Esophagus muscularis mucosa (tissue), 4 donors: ENCODE measurements around the gene APLNR. TPM values are rescaled to one million over a fixed set of nuclear protein-coding genes. Genes with fewer than 3 reads are reported as not detected.

ENCODE experiments used
- DNase-seq: peaks from one replicate; pipeline ENCODE4 v3.0.0-alpha.2; 2017; ENCODE audit errors: extremely low spot score
- H3K27ac ChIP-seq, 4 donors: fragments of 200-600 bp; sonication (generic); replicated peaks in 1 of 4; 1 replicate in 3 of 4; 2 replicates in 1 of 4; pipeline ENCODE4 v1.5.1; 2016 to 2019; ENCODE audit warnings: mild to moderate bottlenecking in 1 of 4
- H3K27me3 ChIP-seq, 4 donors: fragments of 200-600 bp; sonication (generic); one replicate each; pipeline versions ENCODE4 v1.5.1 to v1.6.0; 2016 to 2019
- H3K36me3 ChIP-seq, 4 donors: fragments of 200-600 bp; sonication (generic); one replicate each; pipeline ENCODE4 v1.5.1; 2016 to 2019
- H3K4me1 ChIP-seq, 4 donors: fragments of 200-600 bp; sonication (generic); one replicate each; pipeline ENCODE4 v1.5.1; 2016 to 2019
- H3K4me3 ChIP-seq, 4 donors: fragments of 200-600 bp; sonication (generic); 1 replicate in 2 of 4; 2 replicates in 2 of 4; pipeline ENCODE4 v1.5.1; 2016 to 2019; ENCODE audit warnings: mild to moderate bottlenecking in 4 of 4, moderate library complexity in 1 of 4
- H3K9me3 ChIP-seq, 4 donors: fragments of 200-600 bp; sonication (generic); 1 replicate in 3 of 4; 2 replicates in 1 of 4; pipeline ENCODE4 v1.5.1; 2016 to 2019
- EP300 ChIP-seq: sonication (generic); formaldehyde crosslinking; IDR thresholded peaks from one replicate; pipeline ENCODE4 v1.6.1; 2017; ENCODE audit warnings: antibody characterized with exemption
- POLR2A ChIP-seq: fragments of 450-650 bp; IDR thresholded peaks from one replicate; pipeline ENCODE4 v1.6.1; 2017; ENCODE audit warnings: antibody characterized with exemption, moderate library complexity, mild to moderate bottlenecking, low read depth
- POLR2AphosphoS5 ChIP-seq, 2 donors: sonication (generic); formaldehyde crosslinking; IDR thresholded peaks; one replicate each; pipeline ENCODE4 v1.6.1; 2017; ENCODE audit warnings: antibody characterized with exemption in 2 of 2
- WGBS: methylation state at CpG from one replicate; pipeline ENCODE4 v1.1.5; 2018; 5-methylcytosine and 5-hydroxymethylcytosine counted together
- intact Hi-C: fragments of 100-400 bp; cut with DNase I; formaldehyde crosslinking; loops from one replicate; pipeline ENCODE4 v1.15.1; 2023
- total RNA-seq, 4 donors: library from RNA; depleted of rRNA; stranded (reverse); fragments of >200 nt; gene quantifications; one replicate each; pipeline versions ENCODE4 v1.1.0 to v1.2.1, GENCODE V29; 2016
- TF ChIP-seq, protein P1 (sequence below), 3 experiments: fragments of 200-600 bp in 2 of 3; fragments of 450-650 bp in 1 of 3; sonication (generic) in 2 of 3; IDR thresholded peaks; one replicate each; pipeline ENCODE4 v1.5.1; 2017 to 2019; ENCODE audit warnings: antibody characterized with exemption in 3 of 3, mild to moderate bottlenecking in 2 of 3, moderate library complexity in 1 of 3

The APLNR gene
- total RNA-seq, 4 donors from 2014 or later, result 1.7 to 6.3 (median 3.8) TPM

DNA sequence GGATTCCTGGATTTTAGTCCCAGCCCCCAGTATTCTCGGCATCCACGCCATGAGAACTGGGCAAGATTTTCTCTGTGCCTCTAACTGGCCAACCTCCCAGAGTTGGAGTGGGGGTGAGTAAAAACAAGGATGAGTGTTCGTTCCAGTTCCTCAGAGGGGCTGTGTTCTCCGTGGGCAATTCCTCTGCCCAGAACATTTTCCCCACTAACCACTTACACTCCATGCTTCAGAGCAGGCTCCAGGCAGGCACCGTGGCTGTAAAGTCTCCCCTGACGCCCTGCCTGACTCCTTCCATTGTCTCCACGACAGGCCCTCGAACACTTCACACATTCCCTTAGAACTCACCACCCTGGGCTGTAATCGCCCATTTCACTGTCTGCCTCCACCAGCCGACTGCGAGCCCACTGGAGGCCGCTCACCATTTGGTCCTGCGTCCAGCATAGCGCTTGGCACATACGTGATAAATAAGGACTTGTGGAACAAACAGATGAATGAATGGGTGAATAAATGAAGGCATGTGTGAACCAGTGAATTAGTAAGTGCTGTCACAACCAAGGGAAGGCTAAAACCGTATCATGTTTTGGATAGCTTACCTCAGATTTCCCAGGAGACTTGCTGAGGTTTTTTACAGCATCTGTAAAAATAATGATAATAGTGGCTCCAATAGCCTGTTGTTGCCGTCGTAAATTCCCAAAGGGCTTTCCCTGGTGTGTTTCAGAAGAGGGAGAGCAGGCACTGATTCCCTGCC lies 6.1 kb downstream of the APLNR start:
- no peak overlapping the region for H3K4me3 ChIP-seq
- TF ChIP-seq EP300, result no peak
- no peak for TF ChIP-seq POLR2A
- TF ChIP-seq, protein P1, sequence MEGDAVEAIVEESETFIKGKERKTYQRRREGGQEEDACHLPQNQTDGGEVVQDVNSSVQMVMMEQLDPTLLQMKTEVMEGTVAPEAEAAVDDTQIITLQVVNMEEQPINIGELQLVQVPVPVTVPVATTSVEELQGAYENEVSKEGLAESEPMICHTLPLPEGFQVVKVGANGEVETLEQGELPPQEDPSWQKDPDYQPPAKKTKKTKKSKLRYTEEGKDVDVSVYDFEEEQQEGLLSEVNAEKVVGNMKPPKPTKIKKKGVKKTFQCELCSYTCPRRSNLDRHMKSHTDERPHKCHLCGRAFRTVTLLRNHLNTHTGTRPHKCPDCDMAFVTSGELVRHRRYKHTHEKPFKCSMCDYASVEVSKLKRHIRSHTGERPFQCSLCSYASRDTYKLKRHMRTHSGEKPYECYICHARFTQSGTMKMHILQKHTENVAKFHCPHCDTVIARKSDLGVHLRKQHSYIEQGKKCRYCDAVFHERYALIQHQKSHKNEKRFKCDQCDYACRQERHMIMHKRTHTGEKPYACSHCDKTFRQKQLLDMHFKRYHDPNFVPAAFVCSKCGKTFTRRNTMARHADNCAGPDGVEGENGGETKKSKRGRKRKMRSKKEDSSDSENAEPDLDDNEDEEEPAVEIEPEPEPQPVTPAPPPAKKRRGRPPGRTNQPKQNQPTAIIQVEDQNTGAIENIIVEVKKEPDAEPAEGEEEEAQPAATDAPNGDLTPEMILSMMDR (IDR thresholded peaks at IDR 0.05), result no peak
- no peak for TF ChIP-seq POLR2AphosphoS5 (IDR thresholded peaks at IDR 0.05)
- DNase-seq, result no peak
- H3K27me3 ChIP-seq, result peaks cover 0 to 41% (median 2%) of the 10 kb centered on the region in 4 donors
- no peaks in the 10 kb centered on the region for H3K9me3 ChIP-seq
- peaks cover 0 to 7% (median 0%) of the 10 kb centered on the region in 4 donors for H3K4me1 ChIP-seq
- 56% methylated on average over 18 of the region's 18 CpGs for WGBS
- no peaks in the 10 kb centered on the region for H3K36me3 ChIP-seq
- intact Hi-C loops, result loop anchor here (5.0 kb wide), 1 partner anchor 119 kb away; no protein-coding TSS in a partner anchor
- H3K27ac ChIP-seq, result no peak overlapping the region

DNA sequence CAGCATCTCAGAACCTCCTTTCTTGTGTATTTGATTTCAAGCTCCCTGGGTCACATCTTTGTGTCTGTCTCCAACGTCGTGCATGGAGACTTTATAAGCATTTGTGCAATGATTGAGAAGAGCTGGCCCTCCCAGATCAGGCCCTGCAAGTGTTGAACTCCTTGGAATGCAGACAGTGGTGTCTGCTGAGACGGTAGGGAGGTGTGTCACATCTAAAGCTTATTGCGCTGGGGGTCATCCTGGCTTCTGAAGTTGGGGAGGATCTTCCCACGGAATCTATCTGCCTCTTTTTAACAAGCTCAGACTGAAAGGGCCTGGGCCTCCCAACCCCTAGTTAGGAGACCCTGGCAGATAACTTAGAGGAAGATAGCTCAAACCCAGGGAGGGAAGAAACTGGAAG lies 6.7 kb downstream of the APLNR start:
- WGBS, result 45% methylated on average over 5 of the region's 5 CpGs
- DNase-seq, result no peak
- intact Hi-C loops, result loop anchor here (5.0 kb wide), 1 partner anchor 118 kb away; no protein-coding TSS in a partner anchor
- H3K27me3 ChIP-seq, result peaks cover 0 to 40% (median 2%) of the 10 kb centered on the region in 4 donors
- peaks cover 0 to 7% (median 0%) of the 10 kb centered on the region in 4 donors for H3K4me1 ChIP-seq
- H3K27ac ChIP-seq, result no peak overlapping the region
- no peaks in the 10 kb centered on the region for H3K36me3 ChIP-seq
- H3K4me3 ChIP-seq, result no peak overlapping the region
- H3K9me3 ChIP-seq, result no peaks in the 10 kb centered on the region
- TF ChIP-seq POLR2A (no peak), POLR2AphosphoS5 (IDR thresholded peaks at IDR 0.05) (no peak), EP300 (no peak)
- TF ChIP-seq, protein P1 (IDR thresholded peaks at IDR 0.05), result no peak

DNA sequence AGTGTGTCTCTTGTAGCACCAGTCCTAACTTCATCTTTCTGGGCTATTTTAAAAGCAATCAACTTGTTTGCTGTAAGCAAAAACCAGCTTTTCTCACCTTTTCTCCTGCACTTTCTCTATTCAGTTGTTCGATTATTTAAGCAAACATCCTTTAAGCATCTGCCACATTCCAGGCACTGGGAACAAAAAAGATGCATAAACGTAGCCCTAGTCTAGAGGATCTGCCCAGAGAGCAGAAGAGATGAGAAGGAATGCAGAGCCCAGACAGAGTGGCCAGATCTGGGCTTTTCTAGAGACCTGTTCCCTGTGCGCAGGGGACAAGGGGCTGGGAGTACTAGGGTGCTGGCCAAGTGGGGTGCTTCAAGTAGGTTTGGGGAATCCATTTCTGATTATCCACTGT lies 8.4 kb downstream of the APLNR start:
- H3K27me3 ChIP-seq, result peaks cover 0 to 24% (median 2%) of the 10 kb centered on the region in 4 donors
- intact Hi-C loops, result no loop called here

DNA sequence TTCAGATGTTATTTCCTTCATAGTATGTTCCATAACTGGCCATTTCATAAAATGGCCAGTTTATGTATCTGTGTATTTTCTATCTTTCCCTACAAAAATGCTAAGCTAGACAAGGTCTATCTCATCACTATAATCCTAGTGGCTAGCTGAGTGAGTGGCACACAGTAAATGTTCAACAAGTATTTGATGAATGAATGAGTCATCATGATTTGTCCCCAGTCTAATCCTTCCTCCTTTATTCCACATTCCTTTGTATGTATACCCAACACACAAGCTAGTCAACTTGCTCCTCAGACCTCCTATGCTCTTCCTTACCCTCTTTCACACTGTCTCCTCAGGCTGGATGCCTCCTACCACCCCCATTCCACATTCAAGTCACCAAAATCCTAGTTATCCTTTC lies 12.5 kb downstream of the APLNR start:
- peaks cover 0 to 6% (median 0%) of the 10 kb centered on the region in 4 donors for H3K27me3 ChIP-seq
- TF ChIP-seq POLR2A (no peak), POLR2AphosphoS5 (IDR thresholded peaks at IDR 0.05) (no peak), EP300 (no peak)
- TF ChIP-seq, protein P1 (IDR thresholded peaks at IDR 0.05), result no peak
- no peak overlapping the region for H3K27ac ChIP-seq
- intact Hi-C loops, result no loop called here
- H3K4me1 ChIP-seq, result peaks cover 0 to 1% (median under 1%) of the 10 kb centered on the region in 4 donors
- no peak overlapping the region for H3K4me3 ChIP-seq
- no peaks in the 10 kb centered on the region for H3K36me3 ChIP-seq
- no peak for DNase-seq
- H3K9me3 ChIP-seq, result no peaks in the 10 kb centered on the region

More for the DNA sequence above, 8.4 kb downstream of the APLNR start:
- DNase-seq, result no peak
- Histone ChIP-seq H3K36me3 (no peaks in the 10 kb centered on the region), H3K4me3 (no peak overlapping the region), H3K27ac (no peak overlapping the region), H3K4me1 (peaks cover 0 to 4% (median 0%) of the 10 kb centered on the region in 4 donors), H3K9me3 (no peaks in the 10 kb centered on the region)
- WGBS, result 74% methylated on average over 3 of the region's 3 CpGs
- TF ChIP-seq, protein P1 (IDR thresholded peaks at IDR 0.05), result no peak
- TF ChIP-seq POLR2A (no peak), POLR2AphosphoS5 (IDR thresholded peaks at IDR 0.05) (no peak), EP300 (no peak)
